Endothelial cell of umbilical vein (primary cell): ENCODE results near the gene PAQR7. TPM values are rescaled to one million over a fixed set of nuclear protein-coding genes. Genes with fewer than 3 reads are reported as not detected.

Source experiments
- BruUV-seq: library from RNA; stranded (reverse); fragments of 400-500 nt; replicated peaks from 2 replicates; lab custom pipeline; 2021; lab: Mats Ljungman, UMichigan
- CTCF ChIA-PET: fragments of 300-600, 350-600 bp; sonication (Branson Sonifier 250); formaldehyde crosslinking; loops from one replicate; lab custom pipeline; 2021; ENCODE audit warnings: antibody characterized with exemption, inconsistent platforms; lab: Charles Lee
- POLR2A ChIA-PET: fragments of 300-600, 350-600 bp; sonication (Branson Sonifier 250); formaldehyde crosslinking; loops from one replicate; lab custom pipeline; 2021; ENCODE audit warnings: antibody characterized with exemption, inconsistent platforms; lab: Charles Lee
- DNase-seq: peaks from one replicate; pipeline ENCODE4 v3.0.0-alpha.2; 2011; ENCODE audit warnings: low read depth, low spot score
- FAIRE-seq: peaks from 2 replicates; lab custom pipeline; 2011; peaks lifted over from hg19 to GRCh38; lab: Jason Lieb, UNC
- H2AFZ ChIP-seq: 2 replicates; pipeline ENCODE4 v1.6.0; 2012; ENCODE audit warnings: low read depth, low read length, control low read depth, inconsistent platforms
- H3K27ac ChIP-seq: 2 replicates; pipeline ENCODE4 v1.5.1; 2011; ENCODE audit warnings: low read depth, mild to moderate bottlenecking, control low read depth, low read length, moderate library complexity; ENCODE audit not compliant: insufficient read depth
- H3K27me3 ChIP-seq, 2 experiments: 2 replicates each; pipeline versions ENCODE4 v1.6.0 to v1.6.1; 2011; ENCODE audit warnings: low read length in 2 of 2, mixed read lengths in 1 of 2; ENCODE audit not compliant: control insufficient read depth in 2 of 2, insufficient read depth in 2 of 2
- H3K36me3 ChIP-seq, 2 experiments: 2 replicates in 1 of 2; 3 replicates in 1 of 2; pipeline ENCODE4 v1.5.1; 2011; ENCODE audit warnings: low read length in 2 of 2, mild to moderate bottlenecking in 1 of 2, moderate library complexity in 1 of 2; ENCODE audit not compliant: control insufficient read depth in 2 of 2, insufficient read depth in 2 of 2; ENCODE audit errors: extremely low read depth in 1 of 2
- H3K4me1 ChIP-seq: 3 replicates; pipeline ENCODE4 v1.5.1; 2011; ENCODE audit warnings: mild to moderate bottlenecking, low read length; ENCODE audit not compliant: control insufficient read depth, insufficient read depth; ENCODE audit errors: extremely low read depth
- H3K4me2 ChIP-seq: 2 replicates; pipeline ENCODE4 v1.6.1; 2011; ENCODE audit warnings: low read length, control low read depth, mixed read lengths; ENCODE audit not compliant: insufficient read depth
- H3K4me3 ChIP-seq, 3 experiments: fragments of 200-600 bp in 1 of 3; sonication (generic), shearing (Covaris generic) in 1 of 3; replicated peaks in 1 of 3; 2 replicates each; pipeline ENCODE4 v1.5.1; 2011 to 2016; ENCODE audit warnings: control low read depth in 3 of 3, low read length in 3 of 3, mild to moderate bottlenecking in 2 of 3, inconsistent platforms in 1 of 3, low read depth in 1 of 3, moderate library complexity in 1 of 3; ENCODE audit not compliant: insufficient read depth in 1 of 3
- H3K79me2 ChIP-seq: 2 replicates; pipeline ENCODE4 v1.6.0; 2012; ENCODE audit warnings: low read length, inconsistent platforms; ENCODE audit not compliant: control insufficient read depth, insufficient read depth
- H3K9ac ChIP-seq: replicated peaks from 2 replicates; pipeline ENCODE3; 2011; ENCODE audit warnings: low read length, control low read depth; ENCODE audit not compliant: insufficient read depth; ENCODE audit errors: extremely low read depth
- H3K9me1 ChIP-seq: replicated peaks from 3 replicates; pipeline ENCODE4 v1.6.0; 2011; ENCODE audit warnings: mild to moderate bottlenecking, low read length; ENCODE audit not compliant: control insufficient read depth, insufficient read depth; ENCODE audit errors: extremely low read depth
- H3K9me3 ChIP-seq: replicated peaks from 2 replicates; pipeline ENCODE4 v1.5.1; 2012; ENCODE audit warnings: low read length, inconsistent platforms; ENCODE audit not compliant: control insufficient read depth, insufficient read depth
- H4K20me1 ChIP-seq: replicated peaks from 2 replicates; pipeline ENCODE3; 2011; ENCODE audit warnings: mild to moderate bottlenecking, low read length; ENCODE audit not compliant: control insufficient read depth, insufficient read depth; ENCODE audit errors: extremely low read depth
- CTCF ChIP-seq, 2 donors: IDR thresholded peaks; 1 replicate in 1 of 2; 2 replicates in 1 of 2; pipeline ENCODE4 v1.5.1; 2011; ENCODE audit warnings: low read length in 2 of 2, mild to moderate bottlenecking in 2 of 2, moderate library complexity in 2 of 2, control low read depth in 1 of 2, inconsistent platforms in 1 of 2, low read depth in 1 of 2; ENCODE audit not compliant: insufficient read depth in 1 of 2; ENCODE audit errors: extremely low read depth in 1 of 2
- EZH2 ChIP-seq: IDR thresholded peaks from 2 replicates; pipeline ENCODE4 v1.6.1; 2012; ENCODE audit warnings: borderline replicate concordance, low read depth, mild to moderate bottlenecking, moderate library complexity, low read length, inconsistent platforms; ENCODE audit not compliant: severe bottlenecking
- FOS ChIP-seq: IDR thresholded peaks from 2 replicates; pipeline ENCODE4 v1.6.1; 2011; ENCODE audit warnings: mild to moderate bottlenecking, low read length, moderate library complexity, borderline replicate concordance; ENCODE audit not compliant: insufficient read depth
- GATA2 ChIP-seq: IDR thresholded peaks from 2 replicates; pipeline ENCODE4 v1.7.0; 2011; ENCODE audit warnings: low read depth, mild to moderate bottlenecking, moderate library complexity, mixed read lengths, low read length; ENCODE audit not compliant: insufficient read length, insufficient read depth
- JUN ChIP-seq: IDR thresholded peaks from 2 replicates; pipeline ENCODE4 v1.6.1; 2011; ENCODE audit warnings: borderline replicate concordance, low read depth; ENCODE audit not compliant: insufficient read length, insufficient read depth
- MAX ChIP-seq: IDR thresholded peaks from 2 replicates; pipeline ENCODE4 v1.6.1; 2011; ENCODE audit not compliant: insufficient read depth, insufficient read length
- MYC ChIP-seq: IDR thresholded peaks from one replicate; pipeline ENCODE4 v1.6.1; 2011; ENCODE audit warnings: mild to moderate bottlenecking, low read depth, low read length
- POLR2A ChIP-seq: IDR thresholded peaks from 2 replicates; pipeline ENCODE4 v1.6.1; 2012; ENCODE audit warnings: low read depth, mild to moderate bottlenecking, control low read depth, low read length
- POLR2AphosphoS5 ChIP-seq: IDR thresholded peaks from 2 replicates; pipeline ENCODE4 v1.6.1; 2012; ENCODE audit warnings: low read depth, mild to moderate bottlenecking, control low read depth, low read length, moderate library complexity; ENCODE audit not compliant: insufficient read depth
- dilution Hi-C: fragments of 300-500 bp; cut with MboI; formaldehyde crosslinking; loops from one replicate; pipeline ENCODE4 v1.15.0; 2019; ENCODE audit warnings: low sequenced_read_pairs; ENCODE audit not compliant: extremely low pct_ligation_motif_present
- intact Hi-C: fragments of 100-400 bp; cut with micrococcal nuclease; formaldehyde crosslinking; loops from one replicate; pipeline ENCODE4 v1.10.0; 2022
- polyA plus RNA-seq, 4 experiments: library from polyadenylated mRNA; depleted of rRNA in 3 of 4; stranded (reverse) in 3 of 4; unstranded in 1 of 4; fragments of >200 nt; gene quantifications; 2 replicates each; pipeline versions ENCODE4 v1.2.1 to v1.2.3, GENCODE V29; 2011 to 2012; ENCODE audit warnings: missing spikeins in 1 of 4
- total RNA-seq: library from RNA; stranded (reverse); gene quantifications from 2 replicates; pipeline ENCODE4 v1.2.3, GENCODE V29; 2021

The PAQR7 gene
- total and polyA plus RNA-seq, 2 donors (not counting 3 experiments of a cell fraction or from before 2014, with no cell fraction given), result 8.4 to 10.8 TPM

GRCh38 chr1:25845664-25846063 lies 29.8 kb downstream of the PAQR7 start:
- dilution Hi-C loops, result no loop called here
- TF ChIP-seq POLR2AphosphoS5, result no peak
- TF ChIP-seq EZH2, result no peak
- TF ChIP-seq FOS, result no peak
- Histone ChIP-seq H3K27me3 (no peaks in the 10 kb centered on the region), H3K4me1 (peaks cover 7% of the 10 kb centered on the region), H3K9me3 (no peaks in the 10 kb centered on the region), H4K20me1 (no peaks in the 10 kb centered on the region), H2AFZ (no peak overlapping the region), H3K79me2 (peaks cover 7% of the 10 kb centered on the region), H3K9me1 (no peaks in the 10 kb centered on the region), H3K9ac (no peak overlapping the region), H3K4me2 (no peak overlapping the region), H3K4me3 (no peak overlapping the region), H3K36me3 (no peaks in the 10 kb centered on the region), H3K27ac (no peak overlapping the region)
- DNase-seq, result no peak
- no peak for FAIRE-seq
- ChIA-PET POLR2A (no interaction called here), CTCF (interaction anchor here (0.8 to 2.3 kb wide), 4 partner anchors 8 to 50 kb away, joined by 3 to 7 read pairs (median 4); no protein-coding TSS in a partner anchor)
- intact Hi-C loops, result no loop called here
- no TSS peak for BruUV-seq

DNA sequence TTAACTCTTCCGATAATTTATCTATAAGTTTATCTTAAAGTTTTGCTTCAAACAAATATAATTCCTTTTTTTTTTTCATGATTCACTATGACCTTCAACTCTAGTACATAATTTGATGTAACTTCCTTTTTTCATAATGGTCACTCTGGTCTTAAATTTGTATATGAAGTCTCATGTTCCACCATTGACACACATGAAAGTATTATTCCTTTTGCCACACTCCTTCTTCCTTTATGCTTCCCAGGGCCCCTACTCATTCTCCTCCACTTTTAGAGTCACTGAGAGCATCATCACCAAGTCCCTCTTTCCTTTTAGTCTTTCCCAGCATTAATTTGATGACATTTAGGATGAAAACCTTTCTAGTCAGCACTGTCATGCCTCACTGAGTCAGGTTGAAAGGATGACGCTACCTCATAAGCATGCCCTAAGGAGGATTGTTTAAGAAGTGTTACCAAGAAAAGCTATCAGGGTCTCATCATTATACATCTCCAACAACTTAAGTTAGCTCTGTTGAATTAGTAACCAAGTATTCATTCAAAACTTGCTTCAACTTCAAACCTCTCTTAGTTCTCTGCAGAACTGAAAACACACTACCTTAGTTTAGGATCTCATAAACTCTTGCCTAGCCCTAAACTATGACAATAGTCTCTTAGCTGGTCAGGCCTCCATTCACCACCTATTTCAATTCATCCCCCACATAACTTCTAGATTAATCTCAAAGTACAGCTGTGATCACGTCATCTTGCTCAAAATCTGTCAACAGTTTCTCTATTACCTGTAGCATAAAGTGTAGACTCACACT lies 30.8 kb downstream of the PAQR7 start:
- intact Hi-C loops (no loop called here), dilution Hi-C loops (no loop called here)
- Histone ChIP-seq H3K79me2 (peaks cover 5% of the 10 kb centered on the region), H3K4me1 (peaks cover 7% of the 10 kb centered on the region), H3K9me3 (no peaks in the 10 kb centered on the region), H3K4me3 (no peak overlapping the region), H3K27ac (no peak overlapping the region), H3K9ac (no peak overlapping the region), H3K27me3 (no peaks in the 10 kb centered on the region), H3K36me3 (no peaks in the 10 kb centered on the region), H3K4me2 (no peak overlapping the region), H3K9me1 (no peaks in the 10 kb centered on the region), H4K20me1 (no peaks in the 10 kb centered on the region), H2AFZ (no peak overlapping the region)
- FAIRE-seq (no peak), DNase-seq (no peak)
- TF ChIP-seq POLR2A, result no peak
- no peak for TF ChIP-seq JUN
- no peak for TF ChIP-seq FOS
- no peak for TF ChIP-seq CTCF (IDR thresholded peaks at IDR 0.05; ENCODE audit: extremely low read depth in 1 of 2, insufficient read depth in 1 of 2, low read depth in 1 of 2, low read length in 2 of 2)
- TF ChIP-seq EZH2, result no peak
- TF ChIP-seq MAX, result no peak
- TF ChIP-seq POLR2AphosphoS5, result no peak
- TF ChIP-seq MYC, result no peak
- no peak for TF ChIP-seq GATA2
- CTCF ChIA-PET, result interaction anchor here (1.2 to 2.3 kb wide), 4 partner anchors 9 to 51 kb away, joined by 3 to 7 read pairs (median 4); no protein-coding TSS in a partner anchor
- BruUV-seq, result no TSS peak
- POLR2A ChIA-PET, result interaction anchor here (0.5 to 0.7 kb wide), 2 partner anchors 306 to 392 kb away, joined by 3 read pairs; no protein-coding TSS in a partner anchor
